ENCODE measurements around the gene COL8A2. TPM values are rescaled to one million over a fixed set of nuclear protein-coding genes. Genes with fewer than 3 reads are reported as not detected.

Gene COL8A2
- total RNA-seq, 1 donor from 2014 or later, result 8.0 TPM

GRCh38 chr1:36091698-36092097 lies 33.3 kb downstream of the COL8A2 start:
- no peak for DNase-seq (ENCODE audit: low spot score)

GRCh38 chr1:36091141-36091540 lies 33.9 kb downstream of the COL8A2 start:
- DNase-seq (ENCODE audit: low spot score), result no peak

GRCh38 chr1:36089393-36090121 lies 35.5 kb downstream of the COL8A2 start:
- DNase-seq (ENCODE audit: low spot score), result no peak

- peak; percentile 92 for DNase-seq (ENCODE audit: low spot score)
Measured at GRCh38 chr1:36088577-36089392, 36.2 kb downstream of the COL8A2 start, which contains the start of gene ADPRS. Gene ADPRS, plus strand, starts transcription at chr1:36088892. Its CDS starts 13 bp downstream, at chr1:36088905.

GRCh38 chr1:36088265-36088576 lies 36.8 kb downstream of the COL8A2 start:
- DNase-seq (ENCODE audit: low spot score), result no peak

GRCh38 chr1:36087233-36088123 lies 37.5 kb downstream of the COL8A2 start:
- peak; percentile 42 for DNase-seq (ENCODE audit: low spot score)

- peak; percentile 38 for DNase-seq (ENCODE audit: low spot score)
Measured at GRCh38 chr1:36086529-36087232, 38.3 kb downstream of the COL8A2 start.

GRCh38 chr1:36085686-36086526 lies 39.1 kb downstream of the COL8A2 start:
- peak; percentile 35 for DNase-seq (ENCODE audit: low spot score)

GRCh38 chr1:36085126-36085525 lies 39.9 kb downstream of the COL8A2 start:
- peak; percentile 41 for DNase-seq (ENCODE audit: low spot score)

- no peak for DNase-seq (ENCODE audit: low spot score)
Measured at GRCh38 chr1:36084497-36085115, 40.4 kb downstream of the COL8A2 start.

- no peak for DNase-seq (ENCODE audit: low spot score)
Measured at GRCh38 chr1:36083635-36084496, 41.2 kb downstream of the COL8A2 start, which contains the start of gene TEKT2. Gene TEKT2, plus strand, starts transcription at chr1:36084094. Its CDS starts 828 bp downstream, at chr1:36084922.

GRCh38 chr1:36083219-36083618 lies 41.8 kb downstream of the COL8A2 start:
- DNase-seq (ENCODE audit: low spot score), result no peak

- DNase-seq (ENCODE audit: low spot score), result no peak
Measured at GRCh38 chr1:36081926-36082485, 43.0 kb downstream of the COL8A2 start.

GRCh38 chr1:36080801-36081200 lies 44.2 kb downstream of the COL8A2 start:
- no peak for DNase-seq (ENCODE audit: low spot score)

- DNase-seq (ENCODE audit: low spot score), result no peak
Measured at GRCh38 chr1:36080236-36080635, 44.8 kb downstream of the COL8A2 start.

GRCh38 chr1:36076979-36077573 lies 47.9 kb downstream of the COL8A2 start:
- no peak for DNase-seq (ENCODE audit: low spot score)

GRCh38 chr1:36070349-36070748 lies 54.7 kb downstream of the COL8A2 start:
- DNase-seq (ENCODE audit: low spot score), result no peak

GRCh38 chr1:36068866-36069265 lies 56.2 kb downstream of the COL8A2 start:
- no peak for DNase-seq (ENCODE audit: low spot score)

Data from ureter (tissue), 1 donor.